ENCODE measurements around the gene ID4. TPM values are rescaled to one million over a fixed set of nuclear protein-coding genes. Genes with fewer than 3 reads are reported as not detected.

ID4 gene
- 0.10 and 0.24 TPM in 2 replicates for total RNA-seq (2014; rRNA removed; shearing (Covaris generic))

DNA sequence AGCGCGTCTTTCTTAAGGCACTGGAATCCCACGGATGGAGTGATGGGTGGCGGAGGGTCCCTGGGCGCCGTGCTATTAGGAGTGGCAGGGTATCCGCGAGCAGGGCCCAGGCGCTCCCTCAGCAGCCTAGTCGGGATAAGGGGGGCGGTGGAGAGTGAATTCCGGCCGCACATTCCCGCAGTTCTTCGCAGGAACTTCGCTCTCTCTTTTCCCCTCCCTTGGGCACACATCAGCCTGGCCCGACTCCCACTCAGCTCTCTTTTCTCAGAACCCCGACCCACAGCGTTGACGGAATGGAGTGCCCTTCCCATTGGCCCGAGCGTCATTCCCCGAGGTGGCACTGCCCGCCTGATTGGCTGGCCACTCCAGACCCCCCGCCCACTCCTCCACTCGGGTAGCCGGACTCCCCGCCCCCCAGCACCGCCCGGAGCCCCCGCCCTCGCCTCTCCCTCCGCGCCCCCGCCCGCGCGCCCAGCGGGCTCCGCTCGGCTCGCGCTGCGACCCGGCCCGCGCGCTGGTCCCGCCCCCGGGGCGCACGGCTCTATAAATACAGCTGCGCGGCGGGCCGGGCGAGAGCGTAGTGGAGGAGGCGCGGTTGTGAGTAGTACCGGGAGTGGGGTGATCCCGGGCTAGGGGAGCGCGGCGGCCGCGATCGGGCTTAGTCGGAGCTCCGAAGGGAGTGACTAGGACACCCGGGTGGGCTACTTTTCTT, at the start of gene ID4:
Gene ID4 (plus strand): TSS at position 572 of the 712 bp plus-strand sequence. CDS start 385 bp downstream, outside the sequence.
- DNase-seq (ENCODE audit: low read depth), result peak; percentile 47

GRCh38 chr6:19788686-19789085, 48.5 kb upstream of the ID4 start:
- DNase-seq (ENCODE audit: low read depth), result no peak

DNA sequence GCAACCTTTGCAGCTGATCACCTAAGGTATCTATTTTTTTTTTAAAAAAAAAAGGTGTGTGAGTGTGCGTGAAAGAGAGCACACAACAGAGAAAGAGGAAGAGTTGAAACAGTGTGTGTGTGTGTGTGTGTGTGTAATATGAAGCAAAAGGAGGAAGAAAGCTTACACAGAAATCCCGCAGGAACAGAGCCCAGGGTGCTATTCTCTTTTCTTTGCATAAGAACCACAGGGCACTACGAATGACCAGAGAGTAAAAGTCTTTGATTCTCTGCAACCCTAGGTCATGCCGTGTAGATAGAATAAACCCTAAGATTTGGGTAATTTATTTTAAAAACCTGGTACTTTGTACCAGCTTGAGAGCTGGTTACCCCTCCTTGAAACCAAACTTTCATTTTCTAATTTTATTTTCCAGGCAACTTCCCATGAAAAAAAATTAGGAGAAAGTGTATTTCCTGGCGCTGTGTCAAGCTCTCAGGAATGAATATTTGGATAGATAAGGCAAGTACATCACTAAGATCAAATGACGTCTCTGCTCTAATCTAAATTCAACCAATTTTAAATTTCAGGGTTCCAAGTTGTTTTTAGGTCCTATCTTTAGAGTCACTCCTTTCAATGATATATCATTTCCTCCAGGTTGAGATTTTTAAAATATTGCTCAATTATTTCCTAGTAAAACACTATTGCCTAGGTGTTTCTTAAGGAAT, 47.9 kb upstream of the ID4 start:
- DNase-seq (ENCODE audit: low read depth), result no peak

DNA sequence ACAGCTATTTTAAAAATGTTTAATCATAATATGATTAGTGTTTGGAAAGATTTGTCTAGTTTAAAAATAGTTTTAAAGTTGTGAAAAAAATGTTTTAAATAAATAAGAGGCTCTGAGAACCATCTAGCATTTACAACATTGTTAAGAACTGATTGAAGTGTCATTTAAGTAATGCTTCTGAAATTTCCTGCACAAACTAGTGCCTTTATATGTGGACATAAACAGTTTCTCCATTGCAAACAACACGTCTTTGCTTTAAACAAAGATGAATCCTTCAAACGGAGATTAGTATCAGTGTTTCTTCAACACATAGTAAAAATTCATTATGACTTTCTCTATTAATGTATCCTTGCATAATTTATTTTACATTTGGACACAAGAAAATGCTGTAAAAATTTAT, 45.9 kb upstream of the ID4 start:
- DNase-seq (ENCODE audit: low read depth), result no peak

- no peak for DNase-seq (ENCODE audit: low read depth)
These were observed 42.0 kb upstream of the ID4 start for GRCh38 chr6:19795211-19795610.

GRCh38 chr6:19796452-19796851, 40.7 kb upstream of the ID4 start:
- DNase-seq (ENCODE audit: low read depth), result no peak

DNA sequence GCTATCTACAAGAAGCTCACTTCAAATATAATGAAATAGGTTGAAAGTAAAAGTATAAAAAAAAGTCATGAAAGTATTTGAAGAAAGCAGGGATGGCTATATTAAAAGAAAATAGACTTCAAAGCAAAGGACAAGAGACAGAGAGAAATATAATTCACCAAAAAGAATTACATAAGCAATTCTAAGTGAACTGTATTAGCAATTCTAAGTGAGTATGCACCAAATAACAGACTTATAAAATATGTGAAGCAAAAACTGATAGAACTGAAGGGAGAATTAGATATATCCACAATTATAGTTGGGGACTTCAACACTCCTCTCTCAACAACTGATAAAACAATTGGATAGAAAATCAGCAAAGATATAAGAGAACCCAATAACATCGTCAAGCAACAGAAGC, 38.8 kb upstream of the ID4 start:
- DNase-seq (ENCODE audit: low read depth), result no peak

DNA sequence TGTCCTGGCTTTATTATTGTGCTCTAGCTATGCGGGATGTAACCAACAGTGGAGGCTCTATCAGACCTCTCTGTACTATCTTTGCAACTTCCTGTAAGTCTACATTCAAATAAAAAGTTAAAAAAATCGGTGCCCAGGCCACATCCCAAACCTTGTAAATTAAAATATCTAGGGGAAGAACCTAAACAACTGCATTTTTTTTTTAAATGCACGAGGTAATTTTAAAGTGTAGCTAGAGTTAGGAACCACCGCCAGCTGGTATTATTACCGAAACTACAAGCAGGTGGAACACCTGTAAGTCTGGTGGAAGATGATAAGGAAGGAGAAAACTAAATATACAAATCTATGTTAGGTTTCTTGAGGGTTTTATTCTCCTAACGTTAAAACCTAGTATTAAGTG, 34.5 kb upstream of the ID4 start:
- DNase-seq (ENCODE audit: low read depth), result no peak

DNA sequence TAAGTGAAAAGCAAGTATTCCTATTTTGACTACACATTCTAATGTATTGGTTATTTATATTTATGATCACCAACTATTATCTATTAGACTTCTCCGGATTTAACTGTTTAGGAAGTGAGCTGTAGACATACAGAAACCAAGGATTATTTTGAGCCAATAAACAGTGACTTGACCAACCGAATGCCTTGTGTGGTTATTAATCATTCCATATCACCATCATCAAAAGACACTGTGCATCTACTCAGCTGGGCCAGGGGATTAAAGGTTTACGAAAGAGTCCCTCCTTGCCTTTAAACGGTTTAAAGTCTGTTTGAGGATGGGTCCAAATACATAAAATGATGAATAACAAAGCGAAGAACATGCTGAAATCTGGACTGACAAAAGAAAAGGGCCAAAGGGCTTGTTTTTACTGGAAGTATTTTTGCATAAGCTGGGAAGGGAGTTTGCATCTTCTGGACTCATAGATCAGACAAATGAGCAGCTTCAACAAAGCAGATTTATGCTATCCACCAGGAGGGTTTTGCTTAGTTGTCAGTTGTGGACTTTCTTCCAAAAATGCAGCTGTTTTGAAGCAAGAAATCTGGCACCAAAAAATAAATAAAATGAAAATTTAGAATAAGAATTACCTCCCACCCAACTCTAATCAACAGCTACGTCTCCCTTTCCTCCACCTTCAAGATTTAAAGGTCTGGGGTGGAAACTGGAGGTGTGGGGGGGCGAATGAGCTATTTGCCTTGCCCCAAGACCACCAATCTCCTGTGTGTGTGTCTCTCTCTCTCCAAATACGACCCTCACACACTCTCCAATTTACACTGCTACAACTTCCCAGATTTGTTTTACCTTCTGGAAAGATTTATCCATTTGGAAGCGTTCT, 33.6 kb upstream of the ID4 start:
- DNase-seq (ENCODE audit: low read depth), result no peak

DNA sequence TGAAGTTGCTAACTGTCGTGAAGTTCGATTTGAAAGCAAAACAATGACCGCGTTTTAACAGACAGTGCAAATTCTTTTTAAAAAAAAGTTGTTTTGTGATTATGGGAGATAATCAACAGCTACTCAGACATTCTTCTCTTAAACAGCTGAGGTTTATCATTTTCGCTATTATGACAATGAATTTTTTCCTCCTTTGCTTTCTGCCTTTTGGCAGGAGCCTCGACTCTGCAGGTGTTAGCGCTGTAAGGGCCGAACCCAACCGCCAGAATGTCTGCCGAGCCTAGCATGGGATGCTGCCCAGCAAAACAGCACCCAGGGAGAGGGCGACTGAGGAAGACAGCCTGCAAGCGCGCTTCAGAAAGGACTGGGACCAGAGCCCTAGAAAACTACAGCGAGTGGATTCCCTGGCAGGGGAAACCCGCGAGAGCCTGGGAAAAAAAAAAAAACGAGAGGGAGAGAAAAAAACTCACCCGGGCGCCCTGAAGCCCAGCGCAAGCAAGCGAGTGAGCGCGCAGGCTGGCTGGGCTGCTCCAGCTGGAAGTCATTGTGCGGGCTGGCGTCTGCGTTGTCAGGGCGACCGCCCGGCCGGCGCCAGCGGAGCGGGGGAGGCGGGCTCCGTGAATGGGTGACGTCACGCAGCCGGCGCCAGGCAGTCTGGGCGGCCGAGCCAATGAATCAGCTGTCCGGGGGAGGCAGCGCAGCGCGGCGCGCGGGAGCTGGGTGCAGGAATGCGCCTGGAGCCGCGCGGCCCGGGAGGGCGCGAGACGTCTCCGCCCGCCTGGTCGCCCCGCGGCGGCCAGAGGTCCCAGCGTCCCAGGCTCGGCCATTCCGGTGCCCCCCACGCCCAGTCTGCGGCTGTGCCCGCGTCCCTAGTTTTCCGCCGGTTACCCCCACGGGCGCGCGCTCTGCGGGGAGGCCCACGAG, 32.7 kb upstream of the ID4 start:
- DNase-seq (ENCODE audit: low read depth), result peak; percentile 93

DNA sequence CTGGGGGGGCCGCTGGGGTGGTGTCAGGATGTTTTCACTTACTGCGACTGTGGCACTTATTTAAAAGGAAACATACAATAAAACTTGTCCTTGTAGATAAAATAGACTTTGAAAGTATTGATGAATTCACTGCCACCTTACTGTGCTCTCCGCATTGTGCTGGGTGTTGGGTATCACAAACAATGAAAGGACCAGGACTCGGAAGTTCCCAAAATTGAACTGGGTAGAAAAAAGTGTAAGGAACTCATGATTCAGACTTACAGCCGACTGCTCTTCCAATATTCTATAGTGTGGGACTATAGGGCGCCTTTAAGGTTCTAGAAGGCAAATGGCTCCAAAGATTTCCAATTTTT, 32.1 kb upstream of the ID4 start:
- DNase-seq (ENCODE audit: low read depth), result no peak

DNA sequence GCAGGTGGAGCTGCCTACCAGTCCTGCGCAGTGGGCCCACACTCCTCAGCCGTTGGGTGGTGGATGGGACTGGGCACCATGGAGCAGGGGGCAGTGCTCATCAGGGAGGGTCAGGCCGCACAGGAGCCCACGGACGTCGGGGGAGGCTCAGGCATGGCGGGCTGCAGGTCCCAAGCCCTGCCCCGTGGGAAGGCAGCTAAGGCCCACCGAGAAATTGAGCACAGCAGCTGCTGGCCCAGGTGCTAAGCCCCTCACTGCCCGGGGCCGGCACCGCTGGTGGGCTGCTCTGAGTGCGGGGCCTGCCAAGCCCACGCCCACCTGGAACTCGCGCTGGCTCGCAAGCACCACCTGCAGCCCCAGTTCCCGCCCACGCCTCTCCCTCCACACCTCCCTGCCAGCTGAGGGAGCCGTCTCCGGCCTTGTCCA, 30.2 kb upstream of the ID4 start:
- no peak for DNase-seq (ENCODE audit: low read depth)

GRCh38 chr6:19811397-19812079, 25.6 kb upstream of the ID4 start:
- no peak for DNase-seq (ENCODE audit: low read depth)

- peak; percentile 10 for DNase-seq (ENCODE audit: low read depth)
These were observed 24.6 kb upstream of the ID4 start for GRCh38 chr6:19812512-19813119.

DNA sequence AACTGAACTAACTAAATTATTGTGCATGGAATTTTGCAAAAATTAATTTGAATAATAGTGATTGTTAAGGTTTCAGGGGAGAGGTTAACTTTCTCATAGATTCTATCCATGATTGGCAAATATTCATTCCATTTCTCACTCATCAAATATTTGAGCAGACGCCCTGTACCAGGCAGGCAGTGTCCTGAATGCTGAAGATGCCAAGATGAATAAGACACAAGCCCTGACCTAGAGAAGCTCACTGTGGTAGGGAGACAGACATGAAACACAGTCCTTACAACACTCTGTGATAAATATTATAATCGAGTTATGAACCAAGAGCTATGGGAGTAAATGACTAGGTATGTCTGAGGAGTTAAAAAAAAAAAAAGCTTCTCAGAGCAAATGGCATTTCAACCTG, 18.4 kb upstream of the ID4 start:
- no peak for DNase-seq (ENCODE audit: low read depth)

- no peak for DNase-seq (ENCODE audit: low read depth)
These were observed 12.9 kb upstream of the ID4 start for GRCh38 chr6:19824058-19824807.

GRCh38 chr6:19827247-19827646, 9.9 kb upstream of the ID4 start:
- DNase-seq (ENCODE audit: low read depth), result no peak

DNA sequence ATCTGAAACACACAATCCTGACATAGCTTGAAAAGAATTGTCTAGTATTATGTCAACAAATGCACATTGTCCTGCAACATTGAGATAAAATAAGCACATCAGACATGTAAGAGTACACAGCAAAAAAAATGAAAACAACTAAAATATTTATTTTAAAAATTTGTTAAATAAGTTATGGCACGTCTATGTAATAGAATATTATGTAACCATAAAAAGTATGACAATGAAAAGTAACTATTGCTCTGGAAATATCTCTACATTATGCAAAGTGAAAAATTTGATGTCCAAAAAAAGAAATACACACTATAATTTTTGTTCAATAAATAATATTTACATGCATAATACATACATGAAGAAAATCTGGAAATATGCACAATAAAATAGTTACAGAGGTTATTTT, 9.3 kb upstream of the ID4 start:
- no peak for DNase-seq (ENCODE audit: low read depth)

- no peak for DNase-seq (ENCODE audit: low read depth)
These were observed 7.0 kb upstream of the ID4 start for GRCh38 chr6:19830171-19830570.

GRCh38 chr6:19831358-19831757, 5.8 kb upstream of the ID4 start:
- no peak for DNase-seq (ENCODE audit: low read depth)
